Ishikawa (cell line): ENCODE measurements around the gene BMP7.

Experiments used
- CEBPB ChIP-seq: IDR thresholded peaks from 2 replicates; pipeline ENCODE4 v1.6.1; 2012
- CREB1 ChIP-seq: IDR thresholded peaks from 2 replicates; pipeline ENCODE4 v1.6.1; 2012; ENCODE audit warnings: low read depth
- EGR1 ChIP-seq: IDR thresholded peaks from 2 replicates; pipeline ENCODE4 v1.6.1; 2012
- EP300 ChIP-seq: IDR thresholded peaks from 2 replicates; pipeline ENCODE4 v1.6.1; 2012; ENCODE audit warnings: borderline replicate concordance
- FOXM1 ChIP-seq: IDR thresholded peaks from 2 replicates; pipeline ENCODE4 v1.6.1; 2012; ENCODE audit warnings: low read depth, borderline replicate concordance
- NFIC ChIP-seq: IDR thresholded peaks from 2 replicates; pipeline ENCODE4 v1.6.1; 2012
- RAD21 ChIP-seq: IDR thresholded peaks from 2 replicates; pipeline ENCODE4 v1.6.1; 2012; ENCODE audit warnings: low read depth
- REST ChIP-seq: IDR thresholded peaks from 2 replicates; pipeline ENCODE4 v1.6.1; 2012; ENCODE audit warnings: low read depth, mild to moderate bottlenecking
- TAF1 ChIP-seq: IDR thresholded peaks from 2 replicates; pipeline ENCODE4 v1.6.1; 2012; ENCODE audit warnings: low read depth, mild to moderate bottlenecking
- TCF12 ChIP-seq: IDR thresholded peaks from 2 replicates; pipeline ENCODE4 v1.6.1; 2012; ENCODE audit warnings: low read depth
- TEAD4 ChIP-seq: IDR thresholded peaks from 2 replicates; pipeline ENCODE4 v1.6.1; 2012
- YY1 ChIP-seq: IDR thresholded peaks from 2 replicates; pipeline ENCODE4 v1.6.1; 2012; ENCODE audit warnings: low read depth
- ZBTB7A ChIP-seq: IDR thresholded peaks from 2 replicates; pipeline ENCODE4 v1.6.1; 2012; ENCODE audit warnings: low read depth
- TF ChIP-seq, protein P1 (sequence below): IDR thresholded peaks from 2 replicates; pipeline ENCODE4 v1.6.1; 2012
- TF ChIP-seq, protein P2 (sequence below): IDR thresholded peaks from 2 replicates; pipeline ENCODE4 v1.6.1; 2012

Gene BMP7

GRCh38 chr20:57244627-57245214 is 21.7 kb downstream of the BMP7 start:
- TF ChIP-seq, protein P1, sequence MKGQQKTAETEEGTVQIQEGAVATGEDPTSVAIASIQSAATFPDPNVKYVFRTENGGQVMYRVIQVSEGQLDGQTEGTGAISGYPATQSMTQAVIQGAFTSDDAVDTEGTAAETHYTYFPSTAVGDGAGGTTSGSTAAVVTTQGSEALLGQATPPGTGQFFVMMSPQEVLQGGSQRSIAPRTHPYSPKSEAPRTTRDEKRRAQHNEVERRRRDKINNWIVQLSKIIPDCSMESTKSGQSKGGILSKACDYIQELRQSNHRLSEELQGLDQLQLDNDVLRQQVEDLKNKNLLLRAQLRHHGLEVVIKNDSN: no peak
- TF ChIP-seq EP300: no peak
- TF ChIP-seq TCF12: no peak
- no peak for TF ChIP-seq ZBTB7A
- no peak for TF ChIP-seq TAF1
- TF ChIP-seq CEBPB: no peak
- TF ChIP-seq FOXM1: no peak
- no peak for TF ChIP-seq YY1
- no peak for TF ChIP-seq NFIC
- no peak for TF ChIP-seq REST
- TF ChIP-seq, protein P2, sequence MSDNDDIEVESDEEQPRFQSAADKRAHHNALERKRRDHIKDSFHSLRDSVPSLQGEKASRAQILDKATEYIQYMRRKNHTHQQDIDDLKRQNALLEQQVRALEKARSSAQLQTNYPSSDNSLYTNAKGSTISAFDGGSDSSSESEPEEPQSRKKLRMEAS: no peak
- no peak for TF ChIP-seq TEAD4
- no peak for TF ChIP-seq RAD21
- no peak for TF ChIP-seq EGR1
- no peak for TF ChIP-seq CREB1

DNA sequence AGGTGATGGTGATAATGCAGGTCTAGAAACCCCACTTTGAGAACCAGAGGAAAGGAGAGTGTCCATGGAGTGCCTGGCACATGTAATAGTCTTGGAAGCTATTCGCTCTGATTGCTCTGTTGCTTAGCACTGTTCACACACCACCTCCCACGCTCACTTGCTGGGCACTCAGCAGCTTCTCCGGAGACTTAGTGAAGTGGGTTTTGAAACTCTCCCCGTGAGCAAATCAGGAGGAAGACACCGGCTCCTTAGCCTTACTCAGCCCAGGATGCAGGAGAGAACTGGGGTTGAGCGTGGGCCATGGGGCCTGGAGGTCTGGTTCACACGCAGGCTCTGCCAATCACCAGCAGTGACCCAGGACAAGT is 22.2 kb downstream of the BMP7 start:
- TF ChIP-seq EGR1 (no peak), YY1 (no peak), EP300 (no peak), ZBTB7A (no peak), FOXM1 (no peak), TAF1 (no peak), CEBPB (no peak), RAD21 (no peak), TCF12 (no peak), CREB1 (no peak), REST (no peak), TEAD4 (no peak)
- TF ChIP-seq, protein P1: no peak
- TF ChIP-seq, protein P2: no peak

GRCh38 chr20:57243480-57244220 is 22.8 kb downstream of the BMP7 start:
- no peak for TF ChIP-seq TEAD4
- no peak for TF ChIP-seq EGR1
- TF ChIP-seq, protein P1: no peak
- TF ChIP-seq, protein P2: no peak
- TF ChIP-seq CREB1: no peak
- TF ChIP-seq YY1: no peak
- no peak for TF ChIP-seq RAD21
- TF ChIP-seq ZBTB7A: no peak
- no peak for TF ChIP-seq CEBPB
- TF ChIP-seq NFIC: no peak
- no peak for TF ChIP-seq FOXM1
- TF ChIP-seq TAF1: no peak
- TF ChIP-seq REST: no peak
- no peak for TF ChIP-seq EP300
- TF ChIP-seq TCF12: no peak
